Head of caudate nucleus (tissue), 42 donors: ENCODE measurements around the gene CSF3.

Experiments used
- DNase-seq, 42 donors: peaks; one replicate each; pipeline versions ENCODE4 v3.0.0 to v3.0.0-alpha.2; 2020 to 2021; ENCODE audit warnings: mixed read lengths in 7 of 42
- intact Hi-C: fragments of 100-400 bp; cut with DNase I; formaldehyde crosslinking; loops from one replicate; pipeline ENCODE4 v1.15.0; 2022

The CSF3 gene

GRCh38 chr17:40015005-40015997 is at the start of gene CSF3:
Gene CSF3, plus strand, starts transcription at chr17:40015440. Its CDS starts 35 bp downstream, at chr17:40015475.
- DNase-seq: no peak
- intact Hi-C loops: loop anchor here (10.0 kb wide), 2 partner anchors 70 to 180 kb away; no protein-coding TSS in a partner anchor

GRCh38 chr17:39966771-39967170 is 48.5 kb upstream of the CSF3 start:
- no peak for DNase-seq
- intact Hi-C loops: no loop called here

DNA sequence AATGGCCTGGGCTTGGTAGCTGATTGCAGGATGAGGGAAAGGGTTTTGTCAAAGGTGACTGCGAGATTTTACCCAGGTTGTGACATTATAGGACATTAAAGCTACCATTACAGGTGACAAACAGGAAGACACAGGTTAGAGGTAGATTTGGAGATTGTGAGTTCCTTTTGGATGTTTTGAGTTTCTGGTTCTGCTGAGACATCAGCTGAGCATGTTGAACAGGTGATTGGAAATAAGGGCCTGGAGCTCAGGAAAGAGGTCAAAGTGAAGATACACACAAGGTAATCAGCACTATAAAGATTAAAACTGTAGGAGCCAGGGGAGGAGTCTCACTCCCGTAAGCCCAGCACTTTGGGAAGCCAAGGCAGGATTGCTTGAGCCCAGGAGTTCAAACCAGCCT is 46.5 kb upstream of the CSF3 start:
- DNase-seq: no peak
- intact Hi-C loops: no loop called here

GRCh38 chr17:39969375-39969774 is 45.9 kb upstream of the CSF3 start:
- no peak for DNase-seq

GRCh38 chr17:39970157-39970692 is 45.0 kb upstream of the CSF3 start:
- no peak for DNase-seq
- intact Hi-C loops: no loop called here

More at GRCh38 chr17:39969375-39969774, 45.9 kb upstream of the CSF3 start:
- intact Hi-C loops: no loop called here

DNA sequence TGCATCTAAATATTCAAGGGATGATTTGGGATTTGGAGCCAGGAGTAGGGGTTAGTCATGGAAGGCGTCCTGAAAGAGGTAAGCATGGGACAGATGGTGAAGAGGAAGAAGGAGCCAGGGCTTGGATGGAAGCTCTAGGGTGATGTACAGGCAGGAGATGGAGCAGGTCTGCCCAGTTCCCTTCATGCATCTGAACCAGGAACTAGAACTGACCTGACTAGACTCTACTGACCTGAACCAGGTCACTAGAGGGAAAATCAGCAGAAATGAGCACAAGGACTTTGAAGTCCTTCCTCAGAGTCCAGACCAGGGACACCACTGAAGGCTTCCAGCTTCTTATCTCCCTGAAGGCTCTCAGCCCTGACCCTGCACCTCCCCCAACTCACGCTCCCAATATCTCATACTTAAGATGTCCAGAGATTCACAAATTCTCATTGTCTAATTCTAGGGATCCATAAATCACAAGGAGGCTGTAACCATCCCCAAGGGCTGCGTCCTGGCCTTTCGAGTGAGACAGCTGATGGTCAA is 44.1 kb upstream of the CSF3 start:
- DNase-seq: no peak
- intact Hi-C loops: no loop called here

GRCh38 chr17:39972271-39972670 is 43.0 kb upstream of the CSF3 start:
- intact Hi-C loops: no loop called here
- peak in 9 of 42 donors; percentile 9 to 70 (median 25) for DNase-seq

DNA sequence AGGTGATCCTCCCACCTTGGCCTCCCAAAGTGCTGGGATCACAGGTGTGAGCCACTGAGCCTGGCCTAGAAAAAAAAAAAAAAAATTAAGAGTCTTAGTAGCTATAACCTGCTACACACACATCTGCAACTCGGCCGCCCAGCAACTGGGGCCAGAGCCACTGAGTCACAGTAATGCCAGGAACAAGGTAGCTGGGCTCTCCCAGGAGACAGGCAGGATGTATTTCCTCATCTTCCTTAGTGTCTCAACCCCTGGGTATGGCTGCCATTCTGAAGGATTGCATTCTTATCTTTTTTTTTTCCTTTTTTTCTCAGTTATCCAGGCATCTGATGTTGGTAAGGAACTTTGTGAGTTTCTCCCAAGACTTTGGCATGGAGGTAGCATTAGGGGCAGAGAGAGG is 41.7 kb upstream of the CSF3 start:
- intact Hi-C loops: no loop called here
- DNase-seq: no peak

GRCh38 chr17:39974433-39974832 is 40.8 kb upstream of the CSF3 start:
- DNase-seq: no peak
- intact Hi-C loops: no loop called here

DNA sequence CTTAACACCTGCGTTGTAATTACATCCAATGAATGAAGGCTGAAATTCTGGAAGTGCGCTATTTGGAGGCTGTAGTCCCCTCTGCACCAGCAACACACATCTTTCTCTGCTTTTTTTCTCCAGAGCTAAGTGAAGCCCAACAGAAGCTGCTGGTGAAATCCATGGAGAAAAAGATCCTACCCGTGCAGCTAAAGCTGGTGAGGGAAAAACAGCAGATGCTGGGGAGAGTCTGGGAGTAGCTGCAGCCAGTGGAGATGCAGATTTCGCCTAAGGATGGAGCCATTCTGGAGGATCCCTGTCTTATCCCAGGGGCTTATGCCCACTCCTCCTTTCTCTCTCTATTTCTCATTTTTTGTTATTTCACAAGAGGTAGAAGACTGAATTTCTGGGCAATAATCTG is 39.4 kb upstream of the CSF3 start:
- intact Hi-C loops: no loop called here
- DNase-seq: no peak

- intact Hi-C loops: no loop called here
- DNase-seq: no peak
Measured at GRCh38 chr17:39979016-39979670, 36.1 kb upstream of the CSF3 start.

GRCh38 chr17:39979893-39980350 is 35.3 kb upstream of the CSF3 start:
- peak in 22 of 42 donors; percentile 6 to 42 (median 22) for DNase-seq
- intact Hi-C loops: loop anchor here (1.0 kb wide), 1 partner anchor 53 kb away; the partner anchor contains the start of genes LRRC3C and ORMDL3

- DNase-seq: peak; percentile 96 to 100 (median 99)
- intact Hi-C loops: loop anchor here (1.0 kb wide), 1 partner anchor 53 kb away; the partner anchor contains the start of genes LRRC3C and ORMDL3
Measured at GRCh38 chr17:39980351-39981206, 34.7 kb upstream of the CSF3 start, which contains the start of gene PSMD3. Gene PSMD3, plus strand, starts transcription at chr17:39980807. Its CDS starts 164 bp downstream, at chr17:39980971.

DNA sequence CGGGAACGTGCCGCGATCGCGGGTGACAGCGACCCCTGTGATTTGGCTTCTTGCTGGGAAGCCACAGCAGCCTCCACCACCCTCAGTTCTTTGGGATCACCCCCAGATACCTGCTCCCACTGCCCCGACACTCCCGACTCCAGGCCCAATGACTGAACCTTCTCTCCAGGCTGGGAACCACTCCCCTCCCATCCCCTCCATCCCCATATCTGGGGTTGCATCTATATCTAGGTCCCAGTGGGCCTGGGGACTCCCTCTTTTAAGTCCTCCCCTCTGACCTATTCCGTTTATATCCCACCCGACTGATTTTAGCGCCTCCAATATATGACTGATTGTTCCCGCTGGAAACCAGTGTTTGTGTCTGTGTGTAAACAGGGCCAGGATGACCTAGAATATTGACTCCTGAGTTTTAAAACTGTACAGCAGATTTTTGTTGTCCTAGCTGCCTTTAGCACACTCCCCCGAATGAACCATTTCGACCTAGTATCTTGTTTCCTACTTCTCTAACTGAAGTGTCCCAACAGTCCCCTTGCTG is 34.0 kb upstream of the CSF3 start:
- peak in 1 of 42 donors; percentile 9 for DNase-seq
- intact Hi-C loops: no loop called here

DNA sequence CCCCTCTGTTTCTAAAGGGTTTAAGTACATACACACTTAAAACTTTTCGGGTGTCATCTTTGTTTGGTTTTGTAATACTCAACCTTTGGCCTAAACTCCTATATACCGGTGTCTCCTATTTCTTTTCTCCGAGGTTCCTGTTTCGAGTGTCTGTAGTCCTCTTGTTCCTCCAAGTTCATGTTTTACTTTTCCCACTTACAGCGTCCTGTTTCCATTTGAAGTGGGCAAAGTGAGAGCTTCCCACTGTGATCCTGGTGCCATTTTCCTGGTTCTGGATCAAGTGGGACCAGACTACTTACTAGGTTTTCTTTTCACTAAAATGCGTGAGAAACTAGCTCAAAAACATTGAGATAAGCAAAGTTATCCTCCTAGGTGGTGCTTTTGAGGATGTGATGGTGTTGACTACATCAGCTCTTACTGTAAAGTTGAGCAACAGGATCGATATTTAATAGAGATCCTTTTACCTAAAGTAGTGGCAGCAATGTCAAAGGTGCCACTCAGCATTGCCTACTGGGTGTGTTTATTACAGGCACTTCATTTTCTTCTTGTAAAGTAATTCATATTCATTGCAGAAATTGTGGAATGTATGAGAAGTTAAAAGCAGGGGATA is 33.4 kb upstream of the CSF3 start:
- DNase-seq: no peak
- intact Hi-C loops: no loop called here

- DNase-seq: no peak
- intact Hi-C loops: no loop called here
Measured at GRCh38 chr17:39988206-39988810, 26.9 kb upstream of the CSF3 start.

DNA sequence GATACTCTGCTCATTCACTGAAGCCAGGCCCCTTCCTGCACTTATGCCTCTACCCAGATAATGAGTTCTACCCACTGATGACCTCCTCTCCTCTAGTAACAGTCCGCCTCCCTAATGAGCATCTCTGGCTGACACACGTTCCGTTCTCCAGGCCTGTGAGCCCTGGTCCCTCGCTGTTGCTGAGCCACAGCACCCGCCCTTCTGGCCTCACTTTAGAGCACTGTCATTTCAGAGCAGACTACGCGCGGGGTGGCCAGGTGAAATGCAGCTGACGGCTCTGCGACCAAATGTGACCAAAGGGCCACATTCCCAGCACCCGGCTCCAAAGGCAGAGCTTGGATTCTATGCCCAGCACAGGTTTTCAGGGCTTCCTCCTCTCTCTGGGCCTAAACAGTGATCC is 20.8 kb upstream of the CSF3 start:
- intact Hi-C loops: no loop called here

More for the DNA sequence above, 20.8 kb upstream of the CSF3 start:
- no peak for DNase-seq
